HepG2 (cell line): Measurements from ENCODE around the gene SIRPB2. TPM values are rescaled to one million over a fixed set of nuclear protein-coding genes. Genes with fewer than 3 reads are reported as not detected.

Source experiments
- ATAC-seq: fragments of 200-7000 bp; cut with Tn5 transposase; 3 replicates; pipeline ENCODE4 v1.9.1; 2020; ENCODE audit warnings: mild to moderate bottlenecking, moderate library complexity
- BruUV-seq: library from RNA; stranded (reverse); fragments of 400-500 nt; replicated peaks from 2 replicates; lab custom pipeline; 2021; lab: Mats Ljungman, UMichigan
- CTCF ChIA-PET: fragments of 300-600 bp; formaldehyde crosslinking; extraction: SDS; loops from one replicate; lab custom pipeline; 2021; ENCODE audit warnings: low total read pairs, inconsistent platforms, low intra/inter-chr PET ratio; lab: Yijun Ruan, JAX
- POLR2A ChIA-PET: fragments of 350-600 bp; sonication (Branson Sonifier 250); formaldehyde crosslinking; loops from one replicate; lab custom pipeline; 2020; ENCODE audit warnings: antibody characterized with exemption, inconsistent platforms; lab: Yijun Ruan, JAX
- DNase-seq: peaks from one replicate; pipeline ENCODE4 v3.0.0-alpha.2; 2015; ENCODE audit warnings: low spot score
- FAIRE-seq: peaks from 3 replicates; lab custom pipeline; 2011; peaks lifted over from hg19 to GRCh38; lab: Jason Lieb, UNC
- H2AFZ ChIP-seq: one replicate; pipeline ENCODE4 v1.6.1; 2011; ENCODE audit warnings: low read length, inconsistent platforms
- H3K27ac ChIP-seq: fragments of 300-600 bp; 3 replicates; pipeline ENCODE4 v1.8.0; 2011; ENCODE audit warnings: mixed run types, mild to moderate bottlenecking, mixed read lengths, low read length, inconsistent platforms; ENCODE audit not compliant: insufficient read depth; ENCODE audit errors: extremely low read length
- H3K27me3 ChIP-seq, 2 experiments: fragments of 200-600 bp in 1 of 2; 2 replicates in 1 of 2; 3 replicates in 1 of 2; pipeline versions ENCODE4 v1.6.0 to v1.8.0; 2011; ENCODE audit warnings: low read length in 2 of 2, mild to moderate bottlenecking in 2 of 2, moderate library complexity in 2 of 2, inconsistent platforms in 1 of 2; ENCODE audit not compliant: insufficient read depth in 2 of 2, control insufficient read depth in 1 of 2
- H3K36me3 ChIP-seq, 2 experiments: fragments of 200-600 bp in 1 of 2; replicated peaks in 1 of 2; 2 replicates in 1 of 2; 3 replicates in 1 of 2; pipeline versions ENCODE4 v1.5.1 to v1.8.0; 2011; ENCODE audit warnings: low read length in 2 of 2, inconsistent platforms in 1 of 2; ENCODE audit not compliant: insufficient read depth in 2 of 2, control insufficient read depth in 1 of 2
- H3K4me1 ChIP-seq: 2 replicates; pipeline ENCODE4 v1.5.1; 2012; ENCODE audit warnings: low read length, inconsistent platforms; ENCODE audit not compliant: insufficient read depth
- H3K4me2 ChIP-seq: 2 replicates; pipeline ENCODE4 v1.6.0; 2011; ENCODE audit warnings: low read depth, low read length, inconsistent platforms
- H3K4me3 ChIP-seq, 3 experiments: fragments of 200-600 bp in 1 of 3; sonication (generic), shearing (Covaris generic) in 1 of 3; replicated peaks in 1 of 3; 2 replicates each; pipeline ENCODE4 v1.5.1; 2011 to 2016; ENCODE audit warnings: low read length in 3 of 3, inconsistent platforms in 2 of 3, low read depth in 2 of 3, mild to moderate bottlenecking in 2 of 3, control low read depth in 1 of 3, mixed read lengths in 1 of 3; ENCODE audit not compliant: insufficient read depth in 1 of 3
- H3K79me2 ChIP-seq: one replicate; pipeline ENCODE4 v1.6.1; 2011; ENCODE audit warnings: low read length, inconsistent platforms; ENCODE audit not compliant: insufficient read depth
- H3K9ac ChIP-seq: 2 replicates; pipeline ENCODE4 v1.6.0; 2011; ENCODE audit warnings: mild to moderate bottlenecking, low read depth, low read length, inconsistent platforms; ENCODE audit not compliant: insufficient read depth
- H3K9me3 ChIP-seq: 2 replicates; pipeline ENCODE4 v1.5.1; 2012; ENCODE audit warnings: mild to moderate bottlenecking, low read length
- H4K20me1 ChIP-seq: 2 replicates; pipeline ENCODE4 v1.6.0; 2011; ENCODE audit warnings: inconsistent platforms, mild to moderate bottlenecking, low read length, moderate library complexity; ENCODE audit not compliant: insufficient read depth
- CEBPB ChIP-seq: IDR thresholded peaks from 2 replicates; pipeline ENCODE4 v1.6.1; 2011; ENCODE audit warnings: low read depth, low read length, improper control_type of control experiment, borderline replicate concordance
- CERS6 ChIP-seq: sonication (generic); formaldehyde crosslinking; IDR thresholded peaks from 2 replicates; pipeline ENCODE4 v1.5.0; 2020; ENCODE audit warnings: missing genetic modification reagents
- FOSL1 ChIP-seq: sonication (generic); formaldehyde crosslinking; IDR thresholded peaks from 2 replicates; pipeline ENCODE4 v1.9.0; 2021; ENCODE audit warnings: missing genetic modification reagents, borderline replicate concordance
- GTF3A ChIP-seq: sonication (generic); formaldehyde crosslinking; conservative IDR thresholded peaks from 2 replicates; pipeline ENCODE4 v1.4.0; 2020; ENCODE audit warnings: mild to moderate bottlenecking, missing genetic modification reagents
- POLR2A ChIP-seq, 2 experiments: IDR thresholded peaks; 2 replicates each; pipeline ENCODE4 v1.6.1; 2011; ENCODE audit warnings: low read depth in 2 of 2, low read length in 2 of 2, mild to moderate bottlenecking in 1 of 2, moderate library complexity in 1 of 2; ENCODE audit not compliant: insufficient read depth in 1 of 2
- POLR2AphosphoS2 ChIP-seq: IDR thresholded peaks from 2 replicates; pipeline ENCODE4 v1.6.1; 2011; ENCODE audit warnings: low read depth, low read length, improper control_type of control experiment
- STAG1 ChIP-seq: sonication (generic); formaldehyde crosslinking; IDR thresholded peaks from 2 replicates; pipeline ENCODE4 v1.4.0; 2020; ENCODE audit warnings: missing genetic modification reagents
- TBL1XR1 ChIP-seq: fragments of 150-350 bp; IDR thresholded peaks from 2 replicates; pipeline ENCODE4 v1.6.1; 2014; ENCODE audit warnings: borderline replicate concordance, low read length; ENCODE audit not compliant: partially characterized antibody
- YY1 ChIP-seq: IDR thresholded peaks from 2 replicates; pipeline ENCODE4 v1.6.1; 2011; ENCODE audit warnings: low read length, low read depth, moderate library complexity, mild to moderate bottlenecking; ENCODE audit not compliant: insufficient read depth, insufficient replicate concordance
- ZNF292 ChIP-seq: sonication (generic); formaldehyde crosslinking; IDR thresholded peaks from 2 replicates; pipeline ENCODE4 v1.8.1; 2022; ENCODE audit warnings: mild to moderate bottlenecking, low read depth, missing genetic modification reagents, borderline replicate concordance
- ZNF337 ChIP-seq: sonication (generic); formaldehyde crosslinking; IDR thresholded peaks from 2 replicates; pipeline ENCODE4 v1.5.1; 2020; ENCODE audit warnings: missing genetic modification reagents, low read depth, mild to moderate bottlenecking, borderline replicate concordance
- ZNF577 ChIP-seq: sonication (generic); formaldehyde crosslinking; IDR thresholded peaks from 2 replicates; pipeline ENCODE4 v1.4.0; 2020; ENCODE audit warnings: mild to moderate bottlenecking, low read depth, missing genetic modification reagents, borderline replicate concordance
- ZNF790 ChIP-seq: sonication (generic); formaldehyde crosslinking; IDR thresholded peaks from 2 replicates; pipeline ENCODE4 v1.8.0; 2022; ENCODE audit warnings: missing genetic modification reagents, mild to moderate bottlenecking, borderline replicate concordance
- WGBS: methylation state at CpG from one replicate; pipeline ENCODE4 v1.1.6; 2017; ENCODE audit warnings: low lambda C conversion rate; 5-methylcytosine and 5-hydroxymethylcytosine counted together
- in situ Hi-C: cut with HindIII; loops from 2 replicates; pipeline ENCODE4 v1.10.0; 2017; ENCODE audit warnings: low pct_unique_long_range_greater_than_20kb; ENCODE audit not compliant: extremely low pct_ligation_motif_present
- intact Hi-C: fragments of 100-400 bp; cut with micrococcal nuclease; formaldehyde crosslinking; loops from one replicate; pipeline ENCODE4 v1.10.0; 2022; ENCODE audit not compliant: unreplicated experiment
- polyA plus RNA-seq, 8 experiments: library from polyadenylated mRNA; depleted of rRNA in 3 of 8; stranded (reverse) in 7 of 8; unstranded in 1 of 8; fragments of >200 nt; fragmentation: Illumina TruSeq in 4 of 8; extraction: Trizol in 4 of 8; gene quantifications; 2 replicates each; pipeline versions ENCODE4 v1.2.1 to v1.2.3, GENCODE V29; 2011 to 2016; ENCODE audit warnings: low read depth in 4 of 8, missing spikeins in 1 of 8, mixed read lengths in 1 of 8; ENCODE audit not compliant: insufficient read depth in 1 of 8
- total RNA-seq, 5 experiments: library from RNA; depleted of rRNA; stranded (reverse); fragments of >200 nt; fragmentation: Illumina TruSeq; extraction: Trizol; gene quantifications; 2 replicates each; pipeline ENCODE4 v1.2.3, GENCODE V29; 2016; ENCODE audit warnings: low read depth in 1 of 5

SIRPB2 gene
- total and polyA plus RNA-seq, 2 of the 13 experiments (the other 11 are each of a cell fraction or from before 2014, with no cell fraction given), result not detected

GRCh38 chr20:1536893-1537730 is 45.9 kb upstream of the SIRPB2 start:
- no peaks in the 10 kb centered on the region for H3K4me1 ChIP-seq
- TF ChIP-seq ZNF292 (CRISPR knock-in tag), result no peak
- no peak for TF ChIP-seq GTF3A
- TF ChIP-seq CEBPB, result 0 out of 2 replicates have a peak, but pooled peaks have one; percentile 12
- no peak for TF ChIP-seq TBL1XR1
- intact Hi-C loops (no loop called here), in situ Hi-C loops (no loop called here)
- H3K27me3 ChIP-seq, result peaks cover 3 to 9% of the 10 kb centered on the region in 2 experiments; a peak in 1 of 5 replicates
- no peaks in the 10 kb centered on the region for H4K20me1 ChIP-seq
- peak; percentile 41; the same call in 2 of the 3 replicates for ATAC-seq
- no TSS peak for BruUV-seq
- no peak overlapping the region for H3K4me3 ChIP-seq
- no peak overlapping the region for H3K4me2 ChIP-seq
- WGBS, result 21% methylated on average over 11 of the region's 11 CpGs
- H3K27ac ChIP-seq, result no peak overlapping the region
- H3K36me3 ChIP-seq, result no peaks in the 10 kb centered on the region
- no peaks in the 10 kb centered on the region for H3K79me2 ChIP-seq
- no peak overlapping the region for H3K9ac ChIP-seq
- H3K9me3 ChIP-seq, result no peaks in the 10 kb centered on the region
- no peak for FAIRE-seq
- ChIA-PET POLR2A (no interaction called here), CTCF (no interaction called here)
- H2AFZ ChIP-seq, result no peak overlapping the region
- no peak for DNase-seq

- ChIA-PET CTCF (no interaction called here), POLR2A (no interaction called here)
- H3K4me2 ChIP-seq, result no peak overlapping the region
- intact Hi-C loops, result no loop called here
- H3K27ac ChIP-seq, result no peak overlapping the region
- H3K9ac ChIP-seq, result no peak overlapping the region
- ATAC-seq (no peak), DNase-seq (no peak), FAIRE-seq (no peak)
- no peak overlapping the region for H2AFZ ChIP-seq
- no peaks in the 10 kb centered on the region for H3K36me3 ChIP-seq
- H3K4me1 ChIP-seq, result no peaks in the 10 kb centered on the region
- H3K79me2 ChIP-seq, result no peaks in the 10 kb centered on the region
- H4K20me1 ChIP-seq, result no peaks in the 10 kb centered on the region
- 37% methylated on average over 5 of the region's 5 CpGs for WGBS
- H3K27me3 ChIP-seq, result peaks cover 3 to 12% of the 10 kb centered on the region in 2 experiments; a peak in 1 of 5 replicates
- in situ Hi-C loops, result no loop called here
- no TSS peak for BruUV-seq
- H3K4me3 ChIP-seq, result no peak overlapping the region
- no peaks in the 10 kb centered on the region for H3K9me3 ChIP-seq
- TF ChIP-seq ZNF790 (CRISPR knock-in tag) (no peak), STAG1 (no peak), CERS6 (CRISPR knock-in tag) (no peak), YY1 (no peak), FOSL1 (CRISPR knock-in tag) (no peak), ZNF577 (no peak), POLR2AphosphoS2 (no peak), POLR2A (IDR thresholded peaks at IDR 0.05; ENCODE audit: insufficient read depth in 1 of 2, low read depth in 2 of 2, low read length in 2 of 2) (no peak), ZNF337 (CRISPR knock-in tag) (no peak)
Measured at GRCh38 chr20:1535420-1536175, 44.4 kb upstream of the SIRPB2 start.
